Dendritic cell treated with granulocyte-macrophage colony-stimulating factor and Interleukin-4, amounts not matched to agents 40 ng/mL and 50 ng/mL, for 4 days (primary cell): ENCODE data around the gene CLEC16A.
"Not testable (repeated sequence)": the region's sequence is repeated elsewhere in the genome, so short reads cannot be mapped to it uniquely, and the experiment has no call there.

Source experiments
- H3K27ac Mint-ChIP-seq: one replicate; pipeline ENCODE4 v1.8.0; 2022; ENCODE audit warnings: mild to moderate bottlenecking, mixed read lengths
- H3K27me3 Mint-ChIP-seq: one replicate; pipeline ENCODE4 v1.8.0; 2022; ENCODE audit warnings: mild to moderate bottlenecking, mixed read lengths
- H3K36me3 Mint-ChIP-seq: one replicate; pipeline ENCODE4 v1.8.0; 2022; ENCODE audit warnings: low read depth, mixed read lengths
- H3K4me1 Mint-ChIP-seq: one replicate; pipeline ENCODE4 v1.8.0; 2022; ENCODE audit warnings: low read depth, mixed read lengths
- H3K4me3 Mint-ChIP-seq: one replicate; pipeline ENCODE4 v1.8.0; 2022; ENCODE audit warnings: mild to moderate bottlenecking, moderate library complexity, mixed read lengths
- H3K9me3 Mint-ChIP-seq: one replicate; pipeline ENCODE4 v1.8.0; 2022; ENCODE audit warnings: mixed read lengths
- intact Hi-C: fragments of 100-400 bp; cut with micrococcal nuclease; formaldehyde crosslinking; loops from one replicate; pipeline ENCODE4 v1.15.0; 2022

CLEC16A gene

DNA sequence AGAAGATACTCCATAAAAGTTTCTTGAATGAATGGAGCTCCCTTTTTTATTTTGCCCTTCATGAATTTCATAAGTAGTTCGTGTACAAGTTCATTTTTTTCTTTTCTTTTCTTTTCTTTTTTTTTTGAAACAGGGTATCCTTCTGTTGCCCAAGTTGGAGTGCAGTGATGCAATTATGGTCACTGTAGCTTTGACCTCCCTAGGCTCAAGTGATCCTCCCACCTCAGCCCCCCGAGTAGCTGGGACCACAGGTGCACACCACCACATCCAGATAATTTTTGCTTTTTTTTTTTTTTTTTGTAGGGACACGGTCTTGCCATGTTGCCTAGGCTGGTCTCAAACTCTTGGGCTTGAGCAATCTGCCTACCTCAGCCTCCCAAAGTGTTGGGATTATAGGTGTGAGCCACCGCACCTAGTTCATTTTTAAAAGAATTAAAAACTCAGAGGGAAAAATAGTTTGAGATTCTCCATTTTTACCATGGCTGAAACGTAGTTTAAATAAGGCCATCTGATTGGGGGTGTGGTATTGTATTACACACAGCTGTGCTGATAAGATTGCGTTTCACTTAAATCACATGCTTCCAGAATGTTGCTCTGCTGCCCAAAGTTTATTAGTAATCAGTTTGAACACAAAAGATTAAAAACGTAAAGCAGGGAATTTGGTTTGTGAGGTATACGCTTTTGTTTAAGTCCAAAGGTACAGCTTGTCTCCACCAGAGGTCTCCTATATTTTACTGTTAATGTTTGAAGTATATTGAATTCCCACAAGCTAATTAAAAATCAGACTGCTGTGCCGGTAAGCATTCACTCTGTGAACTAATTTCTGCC is 157.5 kb downstream of the CLEC16A start:
- Mint-ChIP-seq H3K9me3 (no peaks in the 10 kb centered on the region), H3K27me3 (no peaks in the 10 kb centered on the region), H3K4me1 (peaks cover 56% of the 10 kb centered on the region), H3K4me3 (no peak overlapping the region), H3K27ac (peak overlapping the region; percentile 34), H3K36me3 (peaks cover 50% of the 10 kb centered on the region)
- intact Hi-C loops, result no loop called here

DNA sequence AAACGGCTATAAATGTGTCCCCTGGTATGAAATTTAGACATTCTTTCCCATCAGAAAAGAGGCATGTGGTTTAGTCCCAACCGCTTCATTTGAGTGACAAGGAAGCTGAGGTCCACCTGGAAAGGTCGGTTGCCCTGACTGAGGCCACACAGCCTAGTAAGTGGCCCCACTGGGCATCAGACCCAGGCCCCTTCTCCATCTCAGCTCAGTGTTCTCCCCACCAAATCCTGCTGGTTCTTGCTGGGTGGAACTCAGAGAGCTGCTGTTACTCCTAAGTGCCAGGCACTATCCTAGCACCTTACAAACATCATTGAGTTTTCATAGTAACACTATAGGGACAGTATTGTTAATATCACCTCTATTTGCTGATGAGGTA is 158.1 kb downstream of the CLEC16A start:
- Mint-ChIP-seq H3K4me3 (no peak overlapping the region), H3K27me3 (no peaks in the 10 kb centered on the region), H3K27ac (no peak overlapping the region), H3K36me3 (peaks cover 46% of the 10 kb centered on the region), H3K4me1 (peaks cover 61% of the 10 kb centered on the region), H3K9me3 (no peaks in the 10 kb centered on the region)
- intact Hi-C loops, result no loop called here

DNA sequence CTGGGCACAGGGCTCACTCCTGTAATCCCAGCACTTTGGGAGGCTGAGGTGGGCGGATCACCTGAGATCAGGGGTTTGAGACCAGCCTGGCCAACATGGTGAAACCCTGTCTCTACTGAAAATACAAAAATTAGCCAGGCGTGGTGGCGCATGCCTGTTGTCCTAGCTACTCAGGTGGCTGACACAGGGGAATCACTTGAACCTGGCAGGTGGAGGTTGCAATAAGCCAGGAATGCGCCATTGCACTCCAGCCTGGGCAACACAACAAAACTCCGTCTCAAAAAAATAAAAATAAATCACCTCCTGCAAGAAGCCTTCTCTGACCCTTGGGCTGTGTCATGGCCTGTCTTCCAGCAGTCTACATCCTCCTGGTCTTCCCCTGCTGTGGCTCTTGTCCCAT is 158.9 kb downstream of the CLEC16A start:
- H3K4me3 Mint-ChIP-seq, H3K27me3 Mint-ChIP-seq, intact Hi-C loops, H3K9me3 Mint-ChIP-seq: not testable (repeated sequence)
- H3K36me3 Mint-ChIP-seq, result peaks cover 38% of the 10 kb centered on the region
- H3K4me1 Mint-ChIP-seq, result peaks cover 69% of the 10 kb centered on the region
- H3K27ac Mint-ChIP-seq, result peak overlapping the region; percentile 73

DNA sequence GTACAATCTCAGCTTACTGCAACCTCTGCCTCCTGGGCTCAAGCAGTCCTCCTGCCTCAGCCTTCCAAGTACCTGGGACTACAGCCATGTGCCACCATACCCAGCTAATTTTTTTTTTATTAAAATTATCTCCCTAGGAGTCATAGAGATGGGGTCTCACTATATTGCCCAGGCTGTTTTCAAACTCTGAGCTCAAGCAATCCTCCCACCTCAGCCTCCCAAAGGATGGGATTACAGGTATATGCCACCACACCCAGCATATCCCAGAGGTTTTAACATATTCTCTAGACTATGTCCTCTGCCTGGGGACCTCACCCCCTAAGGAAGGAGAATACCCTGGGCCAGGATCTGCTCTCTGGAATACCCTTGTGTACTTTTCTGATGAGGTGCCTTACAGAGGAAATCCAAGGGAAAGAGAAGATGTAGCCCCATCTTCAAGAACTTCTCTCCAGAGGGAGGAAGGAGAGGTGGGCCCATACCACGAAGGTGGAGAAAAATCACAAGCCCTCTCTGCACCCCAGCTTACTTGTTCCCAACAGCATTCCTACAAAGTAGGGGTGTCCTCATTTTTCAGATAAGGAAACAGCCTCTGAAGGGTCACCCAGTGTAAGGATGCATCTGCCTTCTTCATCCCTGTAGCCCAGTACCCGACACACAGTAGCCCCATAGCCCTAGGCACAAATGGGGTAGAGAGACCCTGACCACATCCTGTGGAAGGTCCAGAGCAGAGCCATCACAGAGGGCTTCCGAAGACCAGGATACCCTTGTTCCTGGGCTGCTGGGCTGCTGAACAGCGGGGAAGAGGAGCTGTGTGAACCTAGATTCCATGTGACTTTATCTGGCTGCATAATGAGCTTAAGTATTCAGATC is 160.0 kb downstream of the CLEC16A start:
- Mint-ChIP-seq H3K27ac (peak overlapping the region; percentile 81), H3K4me1 (peaks cover 73% of the 10 kb centered on the region), H3K36me3 (peaks cover 29% of the 10 kb centered on the region), H3K4me3 (peak overlapping the region; percentile 30), H3K27me3 (no peaks in the 10 kb centered on the region), H3K9me3 (no peaks in the 10 kb centered on the region)
- intact Hi-C loops, result no loop called here

DNA sequence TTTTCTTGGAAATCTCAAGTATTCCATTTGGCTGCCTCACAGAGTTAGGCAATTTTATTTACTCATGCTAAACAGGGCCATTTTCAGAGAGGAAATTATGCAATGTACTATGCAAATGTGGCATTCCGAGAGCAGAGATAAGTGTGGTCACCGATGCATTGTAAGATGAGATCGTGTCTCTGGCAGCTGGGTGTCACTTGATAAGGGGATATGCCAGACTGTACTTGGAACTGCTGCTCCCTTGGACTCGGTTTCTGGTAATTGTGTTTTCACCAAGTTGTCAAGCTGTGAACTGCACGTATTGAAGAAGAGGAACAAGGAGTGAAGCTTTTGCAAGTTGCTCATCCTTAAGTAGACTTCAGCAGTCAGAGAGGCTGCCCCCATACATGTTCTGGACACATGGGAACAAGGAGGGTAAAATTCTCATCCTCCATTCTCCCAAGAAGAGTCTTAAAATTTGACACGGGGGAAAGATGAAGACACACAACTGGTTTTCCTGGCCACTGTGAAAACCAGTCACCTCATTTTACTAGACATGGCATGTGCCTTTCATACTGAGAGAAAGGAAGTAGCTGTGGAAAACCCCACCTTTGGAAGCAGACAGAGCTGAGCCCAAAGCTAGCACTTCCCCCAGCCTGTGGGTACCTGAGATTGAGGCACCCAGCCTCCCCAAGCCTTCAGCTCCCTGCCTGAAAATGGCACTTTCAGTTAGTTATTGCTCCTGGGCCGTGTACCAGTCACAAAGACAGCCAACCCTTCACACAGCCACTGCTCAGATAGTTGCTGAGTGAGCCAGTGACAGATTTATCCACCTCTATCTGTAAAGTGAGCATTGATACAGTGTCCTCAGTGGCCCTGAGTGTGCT is 160.9 kb downstream of the CLEC16A start:
- peak overlapping the region; percentile 81 for H3K27ac Mint-ChIP-seq
- intact Hi-C loops, result no loop called here
- no peaks in the 10 kb centered on the region for H3K9me3 Mint-ChIP-seq
- peaks cover 69% of the 10 kb centered on the region for H3K4me1 Mint-ChIP-seq
- no peaks in the 10 kb centered on the region for H3K27me3 Mint-ChIP-seq
- peaks cover 29% of the 10 kb centered on the region for H3K36me3 Mint-ChIP-seq
- H3K4me3 Mint-ChIP-seq, result no peak overlapping the region

DNA sequence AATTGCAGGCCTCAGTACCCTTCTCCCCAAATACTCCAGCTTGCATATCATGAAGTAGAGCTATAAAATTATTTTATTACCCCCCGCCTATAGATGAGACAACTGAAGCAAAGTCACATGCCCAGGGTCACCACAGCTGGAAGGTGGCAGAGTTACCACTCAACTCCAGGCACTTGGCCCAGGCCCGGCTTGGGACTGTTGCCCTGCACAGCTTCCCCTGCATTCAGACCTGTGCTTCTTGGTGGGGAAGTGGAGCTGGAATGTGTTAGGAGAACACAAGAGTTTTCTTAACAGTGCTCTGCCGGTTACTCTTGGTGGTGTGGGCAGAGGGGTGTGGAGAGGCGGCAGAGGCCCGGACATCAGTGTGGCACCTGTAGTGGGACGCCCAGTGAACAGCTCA is 162.4 kb downstream of the CLEC16A start:
- no peaks in the 10 kb centered on the region for H3K27me3 Mint-ChIP-seq
- H3K36me3 Mint-ChIP-seq, result peaks cover 33% of the 10 kb centered on the region
- H3K4me3 Mint-ChIP-seq, result no peak overlapping the region
- H3K4me1 Mint-ChIP-seq, result peaks cover 61% of the 10 kb centered on the region
- intact Hi-C loops, result no loop called here
- H3K27ac Mint-ChIP-seq, result peak overlapping the region; percentile 81
- H3K9me3 Mint-ChIP-seq, result peaks cover 9% of the 10 kb centered on the region

DNA sequence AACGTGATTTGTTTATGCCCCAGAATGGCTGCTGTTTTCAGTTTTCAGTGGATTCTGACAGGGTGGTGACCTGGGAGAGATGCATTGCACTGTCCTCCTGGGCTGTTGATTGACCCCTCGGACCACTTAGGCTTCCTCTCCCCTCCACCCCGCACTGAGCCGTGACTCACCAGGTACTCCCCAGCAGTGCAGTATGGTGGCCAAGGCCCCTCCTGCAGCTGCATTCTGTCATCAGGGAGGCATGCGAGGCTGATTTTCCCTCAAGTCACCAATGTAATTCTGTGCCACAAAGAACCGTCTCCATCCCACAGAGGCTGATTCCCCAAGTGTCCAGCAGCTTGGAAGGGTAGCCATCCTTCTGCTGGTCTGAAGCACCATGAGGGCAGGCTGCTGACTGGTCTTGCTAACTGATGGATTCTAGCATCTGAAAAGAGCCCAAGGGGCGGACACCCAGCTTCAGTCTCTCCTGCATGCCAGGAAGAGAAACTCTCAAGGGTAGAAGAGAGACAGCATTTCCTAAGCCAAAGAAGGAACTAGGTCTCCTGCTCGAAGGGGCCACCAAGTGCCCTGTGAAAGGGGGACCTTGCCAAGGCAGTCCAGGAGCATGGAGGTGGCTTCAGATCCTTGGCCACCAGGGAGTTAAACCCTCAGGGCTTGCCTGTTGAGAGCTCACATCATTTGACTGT is 163.6 kb downstream of the CLEC16A start:
- H3K27me3 Mint-ChIP-seq, result no peaks in the 10 kb centered on the region
- peaks cover 9% of the 10 kb centered on the region for H3K9me3 Mint-ChIP-seq
- H3K4me1 Mint-ChIP-seq, result peaks cover 61% of the 10 kb centered on the region
- H3K36me3 Mint-ChIP-seq, result peaks cover 31% of the 10 kb centered on the region
- peak overlapping the region; percentile 39 for H3K27ac Mint-ChIP-seq
- intact Hi-C loops, result no loop called here
- no peak overlapping the region for H3K4me3 Mint-ChIP-seq

DNA sequence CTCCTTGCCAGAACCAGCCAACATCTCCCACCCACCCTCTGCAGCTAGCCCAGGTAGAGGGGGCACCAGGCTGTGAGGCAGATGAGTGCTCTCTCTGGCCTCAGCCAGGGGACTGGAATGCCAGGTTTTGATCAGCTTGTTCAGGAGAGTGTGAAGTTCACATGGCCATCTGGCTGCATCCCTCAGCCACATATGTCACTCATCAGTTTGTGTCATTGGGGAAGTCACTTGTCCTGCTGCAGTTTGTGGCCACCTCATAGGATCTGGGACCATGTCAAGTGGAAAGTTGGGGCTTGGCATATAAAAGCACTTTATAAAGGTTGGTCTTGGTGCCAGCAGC is 164.1 kb downstream of the CLEC16A start:
- Mint-ChIP-seq H3K27me3 (no peaks in the 10 kb centered on the region), H3K4me1 (peaks cover 55% of the 10 kb centered on the region), H3K9me3 (peaks cover 9% of the 10 kb centered on the region), H3K36me3 (peaks cover 31% of the 10 kb centered on the region), H3K4me3 (no peak overlapping the region), H3K27ac (peak overlapping the region; percentile 39)
- intact Hi-C loops, result no loop called here

DNA sequence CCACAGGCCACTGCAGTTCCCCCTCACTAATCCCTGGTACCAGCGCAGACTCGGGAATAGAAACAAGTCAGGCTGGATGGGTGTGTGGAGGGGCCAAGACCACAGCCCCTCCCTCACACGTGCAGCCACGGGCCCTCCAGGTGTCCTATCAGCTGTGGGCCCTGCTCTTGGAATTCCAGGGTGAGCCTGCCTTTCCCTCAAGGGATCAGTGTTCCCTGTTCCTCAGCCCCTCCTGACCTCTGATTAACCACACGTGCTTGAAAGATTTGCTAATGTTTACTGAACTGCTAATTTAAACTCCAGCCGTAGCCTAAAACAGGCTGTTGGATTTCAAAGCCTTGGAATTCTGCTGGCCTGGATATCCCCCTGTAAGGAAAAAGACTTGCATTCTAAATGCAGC is 165.2 kb downstream of the CLEC16A start:
- no peaks in the 10 kb centered on the region for H3K27me3 Mint-ChIP-seq
- H3K27ac Mint-ChIP-seq, result no peak overlapping the region
- H3K4me3 Mint-ChIP-seq, result no peak overlapping the region
- peaks cover 31% of the 10 kb centered on the region for H3K36me3 Mint-ChIP-seq
- peaks cover 55% of the 10 kb centered on the region for H3K4me1 Mint-ChIP-seq
- intact Hi-C loops, result no loop called here
- peaks cover 9% of the 10 kb centered on the region for H3K9me3 Mint-ChIP-seq

DNA sequence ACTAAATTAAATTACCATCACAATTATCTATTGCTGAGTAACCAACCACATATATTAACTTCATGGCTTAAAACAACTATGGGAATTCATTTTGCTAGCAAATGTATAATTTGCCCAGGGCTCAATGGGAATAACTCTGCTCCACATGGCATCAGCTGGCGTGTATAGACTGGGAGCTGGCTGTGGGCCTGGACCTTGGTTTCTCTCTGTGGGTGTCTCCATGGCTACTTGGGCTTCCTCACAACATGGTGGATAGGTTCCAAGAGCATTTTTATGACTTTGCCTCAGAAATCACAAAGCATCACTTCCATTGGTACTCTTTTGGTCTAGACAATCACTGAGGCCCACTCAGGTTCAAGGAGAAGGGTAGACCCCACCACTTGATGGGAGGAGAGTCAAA is 166.8 kb downstream of the CLEC16A start:
- intact Hi-C loops, result no loop called here
- H3K9me3 Mint-ChIP-seq, result peaks cover 9% of the 10 kb centered on the region
- H3K4me1 Mint-ChIP-seq, result peaks cover 49% of the 10 kb centered on the region
- H3K4me3 Mint-ChIP-seq, result no peak overlapping the region
- peaks cover 33% of the 10 kb centered on the region for H3K36me3 Mint-ChIP-seq
- H3K27ac Mint-ChIP-seq, result no peak overlapping the region
- H3K27me3 Mint-ChIP-seq, result no peaks in the 10 kb centered on the region

DNA sequence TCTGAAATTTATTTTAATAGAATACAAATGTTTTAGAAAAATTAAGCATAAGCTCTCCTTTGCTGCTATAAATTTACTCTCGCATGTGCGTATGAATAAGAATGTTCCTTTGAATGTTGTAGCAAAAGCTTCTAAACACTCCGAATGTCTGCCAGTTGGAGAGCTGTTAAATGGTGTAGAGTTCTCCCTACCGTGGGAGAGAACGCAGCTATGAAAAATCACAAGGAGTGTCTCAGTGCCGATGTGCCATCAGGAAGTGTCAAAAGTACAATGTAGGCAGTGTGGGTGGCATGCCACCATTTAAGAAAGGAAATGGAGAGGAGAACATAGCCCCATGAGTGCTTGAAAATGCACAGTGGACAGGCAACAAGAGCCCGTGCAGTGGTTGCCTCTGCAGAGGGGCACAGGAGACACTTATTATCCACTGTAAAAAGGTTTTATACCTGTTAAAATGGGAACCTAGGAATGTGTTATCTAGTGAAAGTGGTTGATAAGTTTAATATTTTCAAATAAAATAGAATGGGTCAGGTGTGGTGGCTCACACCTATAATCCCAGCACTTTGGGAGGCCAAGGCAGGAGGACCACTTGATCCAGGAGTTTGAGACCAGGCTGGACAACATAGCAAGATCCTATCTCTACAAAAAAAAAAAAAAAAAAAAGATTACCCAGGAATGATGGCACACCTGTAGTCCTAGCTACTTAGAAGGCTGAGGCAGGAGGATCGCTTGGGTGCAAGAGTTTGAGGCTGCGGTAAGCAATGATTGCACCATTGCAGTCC is 167.7 kb downstream of the CLEC16A start:
- intact Hi-C loops, result no loop called here
- Mint-ChIP-seq H3K36me3 (peaks cover 39% of the 10 kb centered on the region), H3K27ac (no peak overlapping the region)

DNA sequence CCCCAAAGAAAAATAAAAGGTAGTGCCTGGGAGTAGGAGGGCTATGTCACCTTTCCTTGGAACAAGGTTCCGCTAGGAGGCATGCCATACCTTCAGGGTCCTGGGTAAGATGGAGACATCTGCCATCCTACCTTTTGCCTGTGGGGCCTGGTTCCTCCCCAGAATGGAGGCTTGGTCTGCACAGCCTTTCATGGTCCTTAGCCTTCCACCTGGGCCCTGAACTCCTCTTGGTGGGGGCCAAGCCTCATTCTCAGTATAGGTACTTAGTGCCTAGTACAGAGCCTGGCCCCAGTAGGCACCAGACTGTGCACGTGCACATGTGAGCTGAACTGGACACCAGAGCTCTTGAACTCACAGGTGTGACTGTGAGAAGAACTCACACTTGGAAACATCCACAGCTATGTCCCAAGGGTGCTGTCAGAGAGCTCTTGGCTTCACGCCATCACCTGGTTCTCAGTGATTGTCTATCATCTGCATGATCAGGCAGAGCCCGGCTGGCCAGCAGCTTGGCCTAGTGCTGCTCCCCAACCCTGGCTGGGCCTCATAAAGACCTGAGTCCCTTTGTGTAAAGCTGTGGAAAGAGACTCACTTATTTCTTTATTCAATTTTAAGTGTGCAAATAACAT is 168.5 kb downstream of the CLEC16A start:
- no peaks in the 10 kb centered on the region for H3K27me3 Mint-ChIP-seq
- no peak overlapping the region for H3K27ac Mint-ChIP-seq
- H3K4me1 Mint-ChIP-seq, result peaks cover 33% of the 10 kb centered on the region
- intact Hi-C loops, result no loop called here
- H3K36me3 Mint-ChIP-seq, result peaks cover 39% of the 10 kb centered on the region
- H3K4me3 Mint-ChIP-seq, result no peak overlapping the region
- H3K9me3 Mint-ChIP-seq, result peaks cover 9% of the 10 kb centered on the region

More for the DNA sequence above, 167.7 kb downstream of the CLEC16A start:
- Mint-ChIP-seq H3K4me1 (peaks cover 40% of the 10 kb centered on the region), H3K27me3 (no peaks in the 10 kb centered on the region), H3K4me3 (no peak overlapping the region), H3K9me3 (peaks cover 9% of the 10 kb centered on the region)
